SK-N-DZ (cell line): Measurements from ENCODE around the gene TSPAN4.
A peak's percentile ranks its signal among the peaks of the same experiment; 100 is the strongest.

Source experiments
- DNase-seq: peaks from one replicate; pipeline ENCODE4 v3.0.0-alpha.2; 2015; ENCODE audit warnings: low spot score

Gene TSPAN4

GRCh38 chr11:821512-822371 is 20.9 kb upstream of the TSPAN4 start:
- no peak for DNase-seq

- no peak for DNase-seq
These were observed 19.0 kb upstream of the TSPAN4 start for GRCh38 chr11:823441-824291.

GRCh38 chr11:824292-824880 is 18.3 kb upstream of the TSPAN4 start:
- no peak for DNase-seq

DNA sequence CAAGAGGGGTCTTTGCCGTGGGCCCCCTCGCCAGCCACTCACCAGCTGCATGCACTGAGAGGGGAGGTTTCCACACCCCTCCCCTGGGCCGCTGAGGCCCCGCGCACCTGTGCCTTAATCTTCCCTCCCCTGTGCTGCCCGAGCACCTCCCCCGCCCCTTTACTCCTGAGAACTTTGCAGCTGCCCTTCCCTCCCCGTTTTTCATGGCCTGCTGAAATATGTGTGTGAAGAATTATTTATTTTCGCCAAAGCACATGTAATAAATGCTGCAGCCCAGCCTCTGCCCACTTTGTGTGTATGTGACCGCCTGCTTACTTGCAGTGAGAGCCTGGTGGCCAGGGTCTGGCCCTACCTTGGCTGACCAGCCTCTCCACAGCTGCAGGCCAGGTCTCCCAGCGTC is 17.7 kb upstream of the TSPAN4 start:
- DNase-seq, result no peak

DNA sequence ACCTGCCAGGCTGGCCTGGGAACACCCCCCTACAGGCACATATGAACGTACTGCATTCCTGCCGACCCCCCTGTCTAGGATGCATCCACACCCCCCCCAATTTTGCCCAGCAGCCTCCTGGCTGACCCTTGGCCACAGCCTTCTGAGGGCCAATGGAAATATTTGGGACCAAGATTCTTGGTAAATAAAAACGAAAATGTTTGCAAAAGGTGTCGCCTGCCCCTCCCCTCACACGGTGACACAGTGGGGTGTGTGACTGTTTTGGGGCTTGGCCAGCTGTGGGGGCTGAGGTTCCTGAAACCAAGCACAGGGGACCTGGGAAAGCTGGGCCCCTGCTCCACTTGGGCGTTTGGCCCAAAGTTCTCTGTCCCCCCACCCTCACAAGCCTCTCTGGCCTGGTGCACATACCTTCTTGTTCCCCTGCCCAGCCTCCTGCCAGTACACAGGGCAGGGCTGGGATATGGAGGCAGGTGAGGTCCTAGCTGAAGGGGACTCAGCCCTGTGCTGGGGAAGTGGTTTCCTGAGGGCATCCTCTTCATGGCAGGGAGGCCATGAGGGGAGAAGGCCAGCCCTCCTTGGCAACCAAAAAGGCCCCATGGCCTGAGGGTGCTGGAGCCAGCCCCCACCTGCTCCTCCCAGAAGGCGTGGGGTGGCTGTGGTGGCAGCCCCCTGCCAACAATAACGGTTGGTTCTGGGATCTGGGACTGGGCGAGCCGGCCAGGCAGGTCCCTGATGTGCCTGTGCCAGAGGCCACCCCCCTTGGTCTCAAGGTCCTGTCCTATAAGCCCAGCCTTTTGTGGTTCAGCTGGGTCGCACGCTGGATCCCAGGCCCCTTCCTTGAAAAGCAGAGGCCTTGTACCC is 17.1 kb upstream of the TSPAN4 start:
- no peak for DNase-seq

GRCh38 chr11:826227-826621 is 16.4 kb upstream of the TSPAN4 start:
- DNase-seq, result no peak

DNA sequence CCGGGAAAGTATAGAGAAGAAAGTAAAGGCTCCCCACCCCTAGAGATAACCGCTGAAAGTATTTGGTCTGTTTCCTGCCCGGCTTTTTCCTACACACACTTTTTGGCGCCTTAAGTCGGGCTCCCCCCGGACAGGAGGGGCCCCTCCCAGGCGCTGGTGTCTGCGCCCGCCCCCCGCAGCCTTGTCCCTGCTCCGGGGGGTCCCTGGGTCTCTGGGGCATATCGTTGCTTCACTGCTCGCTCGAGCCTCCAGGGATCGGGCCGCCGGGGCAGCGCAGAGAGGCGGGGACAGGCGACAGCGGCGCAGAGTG is 15.9 kb upstream of the TSPAN4 start:
- DNase-seq, result no peak

DNA sequence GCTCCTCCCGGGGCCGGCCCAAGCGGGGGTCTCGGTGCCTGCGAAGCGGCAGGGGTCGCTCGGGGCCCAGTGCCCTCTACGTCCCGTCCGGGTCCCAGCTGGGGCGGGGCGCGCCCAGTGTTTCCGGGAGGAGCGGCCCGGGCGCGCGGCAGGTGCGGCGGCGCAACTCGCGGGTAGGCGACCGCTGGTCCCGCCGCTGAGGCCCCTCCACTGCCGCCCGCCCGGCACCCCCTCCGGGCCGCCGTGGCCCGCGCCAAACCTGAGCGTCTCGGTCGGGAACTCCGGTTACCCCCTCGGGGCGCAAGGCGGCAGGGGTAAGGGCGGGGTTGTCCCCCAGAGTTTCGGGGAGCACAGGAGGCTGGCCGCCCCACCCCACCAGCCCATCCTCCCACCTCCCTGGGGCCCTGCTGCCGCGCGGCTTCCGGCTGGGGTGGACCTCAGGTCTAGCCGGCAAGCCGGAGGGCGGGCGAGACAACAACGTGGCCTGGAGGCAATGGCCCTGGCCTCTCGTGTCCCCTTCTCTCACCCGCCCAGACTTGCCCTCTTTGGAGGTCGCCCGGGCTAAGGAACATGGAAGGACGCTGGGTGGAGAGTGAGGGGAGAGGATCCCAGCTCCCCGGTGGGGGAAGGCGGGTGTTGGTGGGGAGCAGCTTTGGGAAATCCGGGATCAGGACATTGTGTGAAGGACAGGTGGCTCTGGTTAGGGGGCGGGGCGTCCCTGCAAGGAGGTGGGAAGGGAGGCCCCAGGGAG is 15.3 kb upstream of the TSPAN4 start:
- DNase-seq, result peak; percentile 74

DNA sequence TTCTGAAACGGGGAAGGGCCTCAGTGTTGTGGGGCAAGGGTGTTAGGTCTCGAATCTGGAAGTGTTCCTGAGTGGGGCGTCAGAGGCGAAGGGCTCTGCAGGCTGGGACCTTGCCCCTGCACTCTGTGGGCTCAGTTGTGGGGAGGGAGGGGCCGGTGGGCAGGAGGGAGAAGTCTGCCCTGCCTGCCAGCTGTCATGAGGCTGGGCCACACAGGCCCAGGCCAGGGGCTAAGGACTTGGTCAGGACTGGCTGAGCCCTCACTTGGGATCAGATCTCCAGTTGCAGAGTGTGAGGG is 14.8 kb upstream of the TSPAN4 start, which contains the start of gene CRACR2B:
Gene CRACR2B (plus strand): TSS at position 23 of the 296 bp plus-strand sequence. CDS start 689 bp downstream, outside the sequence.
- DNase-seq, result no peak

DNA sequence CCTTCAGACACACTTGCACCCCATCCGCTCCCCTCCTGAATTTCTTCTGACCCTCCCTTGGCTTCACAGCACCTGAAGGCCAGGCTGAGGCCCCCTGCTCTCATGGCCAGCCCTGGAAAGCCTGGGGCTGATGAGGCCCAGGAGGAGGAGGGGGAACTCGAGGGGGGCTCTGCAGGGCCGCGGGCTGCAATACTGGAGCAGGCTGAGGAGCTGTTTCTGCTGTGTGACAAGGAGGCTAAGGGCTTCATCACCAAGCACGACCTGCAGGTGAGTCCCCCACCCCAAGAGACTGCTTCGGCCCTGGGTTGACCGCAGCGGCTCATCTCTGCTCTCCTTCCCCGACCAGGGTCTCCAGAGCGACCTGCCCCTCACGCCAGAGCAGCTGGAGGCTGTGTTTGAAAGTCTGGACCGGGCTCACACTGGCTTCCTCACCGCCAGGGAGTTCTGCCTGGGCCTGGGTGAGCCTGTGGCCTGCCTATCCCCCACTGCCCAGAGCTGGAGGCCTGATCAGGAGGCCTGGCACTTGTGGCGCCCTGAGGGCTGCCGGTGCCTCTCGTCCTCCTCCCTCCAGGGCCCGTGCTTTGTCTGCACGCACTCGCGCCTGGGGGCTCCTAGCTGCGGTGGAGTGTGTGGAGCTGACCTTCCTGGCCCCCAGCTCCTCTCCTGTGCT is 14.0 kb upstream of the TSPAN4 start:
- peak; percentile 75 for DNase-seq

DNA sequence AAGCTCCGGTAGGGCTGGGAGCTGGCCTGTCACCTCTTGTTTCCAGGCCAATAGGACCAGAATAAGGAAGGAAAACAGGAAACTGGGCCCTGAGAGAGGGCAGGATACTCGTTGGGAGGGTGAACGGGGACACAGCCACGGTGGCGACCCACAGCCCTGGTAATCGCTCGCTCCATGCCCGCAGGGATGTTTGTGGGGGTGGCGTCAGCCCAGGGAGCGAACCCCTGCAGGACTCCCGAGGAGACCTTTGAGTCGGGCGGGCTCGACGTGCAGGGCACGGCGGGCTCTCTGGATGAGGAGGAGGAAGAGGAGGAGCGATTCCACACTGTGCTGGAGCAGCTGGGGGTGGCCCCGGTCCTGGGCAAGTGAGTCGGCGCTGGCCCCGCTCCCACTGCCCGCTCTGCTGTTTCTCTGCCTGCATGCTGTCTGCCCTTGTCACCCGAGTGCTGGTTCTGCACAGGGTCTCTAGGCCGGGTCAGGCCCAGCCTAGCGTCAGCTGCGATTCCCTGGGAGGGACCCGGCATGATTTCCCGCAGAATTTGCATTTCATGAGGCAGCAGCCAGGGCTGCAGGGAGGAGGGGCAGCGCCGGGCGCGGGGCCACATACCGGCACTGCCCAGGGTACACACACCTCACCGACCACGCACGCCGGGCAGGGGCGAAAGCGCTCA is 13.3 kb upstream of the TSPAN4 start:
- DNase-seq, result no peak

DNA sequence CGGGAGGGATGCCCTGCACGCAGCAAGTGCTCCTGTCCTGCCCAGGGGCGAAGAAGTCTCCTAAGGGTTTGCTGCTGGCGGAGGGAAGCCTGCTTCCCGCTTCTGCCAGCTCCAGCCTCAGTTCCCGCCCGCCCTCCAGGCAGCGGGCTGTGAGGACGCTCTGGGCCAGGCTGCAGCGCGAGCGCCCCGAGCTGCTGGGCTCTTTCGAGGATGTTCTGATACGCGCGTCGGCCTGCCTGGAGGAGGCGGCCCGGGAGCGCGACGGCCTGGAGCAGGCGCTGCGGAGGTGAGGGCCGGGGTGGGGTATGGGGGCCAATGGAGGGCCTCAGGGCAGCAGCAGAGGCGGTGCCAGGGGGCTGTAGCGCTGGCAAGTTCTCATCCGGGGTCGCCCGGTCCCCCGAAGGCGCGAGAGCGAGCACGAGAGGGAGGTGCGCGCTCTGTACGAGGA is 12.8 kb upstream of the TSPAN4 start:
- no peak for DNase-seq

DNA sequence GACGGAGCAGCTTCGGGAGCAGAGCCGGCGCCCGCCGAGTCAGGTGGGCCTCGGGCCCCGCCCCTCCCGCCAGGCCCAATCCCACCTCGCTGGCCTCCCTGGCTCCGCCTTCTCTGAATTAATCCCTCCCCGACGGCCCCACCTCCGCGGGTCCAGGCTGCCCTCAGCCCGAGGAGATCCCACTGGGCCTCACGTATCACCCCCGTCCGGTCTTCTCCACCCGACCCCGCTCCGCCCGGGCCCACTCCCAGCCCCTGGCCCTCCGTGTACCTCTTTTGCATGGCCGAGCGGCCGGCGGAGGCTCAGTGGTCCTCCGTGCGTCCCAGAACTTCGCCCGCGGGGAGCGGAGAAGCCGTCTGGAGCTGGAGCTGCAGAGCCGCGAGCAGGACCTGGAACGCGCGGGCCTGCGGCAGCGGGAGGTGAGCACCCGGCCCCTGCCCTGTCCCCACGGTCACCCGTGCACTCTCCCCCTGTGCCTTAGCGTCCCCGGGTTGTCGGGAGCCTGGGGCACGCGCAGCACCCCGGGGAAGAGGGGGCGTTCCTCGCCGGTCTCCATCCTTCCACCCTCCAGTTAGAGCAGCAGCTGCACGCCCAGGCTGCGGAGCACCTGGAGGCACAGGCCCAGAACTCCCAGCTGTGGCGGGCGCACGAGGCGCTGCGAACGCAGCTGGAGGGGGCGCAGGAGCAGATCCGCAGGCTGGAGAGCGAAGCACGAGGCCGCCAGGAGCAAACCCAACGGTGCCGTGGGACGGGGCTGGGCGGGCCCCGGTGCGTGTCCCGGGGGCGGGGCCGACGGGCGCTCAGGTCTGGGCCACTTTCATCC is 12.1 kb upstream of the TSPAN4 start:
- DNase-seq, result peak; percentile 89

DNA sequence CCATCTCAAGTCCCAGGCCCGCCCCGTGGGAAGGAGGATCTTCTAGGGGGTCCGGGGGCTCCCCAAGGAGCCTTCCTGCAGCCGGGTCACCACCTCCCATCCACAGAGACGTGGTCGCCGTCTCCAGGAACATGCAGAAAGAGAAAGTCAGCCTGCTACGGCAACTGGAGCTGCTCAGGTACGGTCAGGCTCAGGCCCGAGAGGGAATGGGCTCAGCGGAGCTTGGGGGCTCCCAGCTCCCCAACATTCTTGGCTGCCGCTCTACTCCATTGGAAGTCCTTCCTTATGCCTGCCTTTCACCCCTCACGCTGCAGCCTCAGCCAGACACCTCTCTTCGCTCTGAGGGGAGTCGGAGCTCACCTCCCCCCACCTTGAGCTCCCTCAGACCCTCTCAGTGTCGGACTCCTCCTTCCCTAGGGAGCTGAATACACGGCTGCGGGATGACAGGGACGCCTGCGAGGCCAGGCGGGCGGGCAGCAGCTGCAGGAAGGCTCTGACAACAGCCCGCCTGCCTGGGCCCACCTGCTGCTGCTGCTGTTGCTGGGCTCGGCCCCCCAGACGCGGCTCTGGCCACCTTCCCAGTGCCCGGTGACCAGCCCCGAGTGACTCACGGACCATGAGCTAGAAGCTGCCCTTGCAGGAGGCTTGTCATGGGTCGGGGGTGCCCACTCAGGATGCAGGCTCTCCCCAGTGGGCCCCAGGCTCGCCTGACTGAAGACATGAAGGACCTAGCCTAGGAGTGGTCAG is 11.4 kb upstream of the TSPAN4 start:
- DNase-seq, result peak; percentile 63

DNA sequence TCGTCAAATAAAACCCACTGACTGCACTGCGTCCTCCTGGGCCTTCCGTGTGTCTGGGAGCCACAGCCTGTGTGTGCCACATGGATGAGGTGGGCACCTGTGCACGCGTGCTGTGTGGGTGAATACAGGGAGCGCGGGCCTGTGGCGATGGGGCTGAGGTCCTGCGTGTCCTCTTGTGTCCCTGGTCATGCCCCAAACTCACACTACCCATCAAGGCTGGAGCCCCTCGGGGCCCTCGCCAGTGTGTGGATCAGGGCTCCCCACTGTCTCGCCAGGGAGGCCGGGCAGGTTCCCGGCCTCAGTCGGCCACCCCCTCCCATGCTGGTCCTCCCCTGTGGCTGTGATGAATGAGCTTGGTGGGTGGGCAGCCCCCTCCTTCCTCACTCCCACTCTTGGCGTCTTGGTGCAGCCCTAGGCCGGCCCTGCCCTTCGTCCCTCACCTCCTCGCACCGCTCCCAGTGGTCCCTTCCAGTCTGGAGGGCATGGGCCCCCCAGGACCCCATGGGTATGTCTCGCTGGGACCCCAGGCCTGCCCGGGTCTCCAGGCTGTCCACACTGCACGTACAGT is 10.6 kb upstream of the TSPAN4 start:
- DNase-seq, result no peak

DNA sequence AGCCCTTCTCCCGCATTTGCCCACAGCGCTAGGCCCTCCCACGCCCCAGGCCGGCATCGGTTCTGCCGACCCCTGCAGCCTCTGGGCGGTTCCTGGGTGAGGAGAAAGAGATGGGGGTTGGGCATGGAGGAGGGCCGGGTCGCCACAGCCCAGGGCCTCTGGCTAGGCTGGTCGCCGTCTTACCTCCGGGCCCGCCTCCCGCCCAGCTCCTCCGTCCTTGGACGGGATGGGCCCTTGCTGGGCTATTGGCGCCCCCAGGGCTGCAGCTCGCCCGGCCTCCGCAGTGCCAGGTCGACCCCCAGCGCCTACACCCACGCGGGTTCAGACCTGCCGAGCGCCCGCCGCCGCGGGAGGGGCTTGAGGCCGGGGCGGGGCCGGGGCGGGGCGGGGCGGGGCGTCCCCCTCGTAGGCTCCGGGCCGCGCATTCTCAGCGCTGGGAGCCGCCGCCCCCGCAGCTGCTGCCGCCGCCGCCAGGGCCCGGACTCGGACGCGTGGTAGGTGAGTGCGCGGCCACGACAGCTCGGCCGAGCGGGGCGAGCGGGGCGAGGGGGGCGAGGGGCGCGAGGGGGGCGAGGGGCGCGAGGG is 10.0 kb upstream of the TSPAN4 start, which contains the start of gene CD151:
Gene CD151 (plus strand): TSS at position 424 of the 585 bp plus-strand sequence. CDS start 3,118 bp downstream, outside the sequence.
- DNase-seq, result peak; percentile 78
